ENCODE data around the gene SESTD1. TPM values are rescaled to one million over a fixed set of nuclear protein-coding genes. Genes with fewer than 3 reads are reported as not detected.

The SESTD1 gene
- total RNA-seq, 1 donor from 2014 or later: 17.9 TPM

DNA sequence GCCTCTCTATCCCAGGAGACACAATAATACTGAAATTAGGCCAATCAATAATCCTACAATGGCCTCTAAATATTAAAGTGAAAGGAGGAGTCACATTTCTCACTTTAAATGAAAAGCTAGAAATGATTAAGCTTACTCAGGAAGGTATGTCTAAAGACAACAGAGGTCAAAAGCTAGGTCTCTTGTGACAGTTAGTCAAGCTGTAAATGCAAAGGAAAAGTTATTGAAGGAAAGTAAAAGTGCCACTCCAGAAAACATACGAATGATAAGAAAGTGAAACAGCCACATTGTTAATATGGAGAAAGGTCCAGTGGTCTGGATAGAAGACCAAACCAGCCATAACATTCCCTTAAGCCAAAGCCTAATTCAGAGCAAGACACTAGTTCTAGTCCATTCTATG, 9.5 kb downstream of the SESTD1 start:
- Histone ChIP-seq H3K36me3 (ENCODE audit: control insufficient read depth, insufficient read depth, low read length) (no peaks in the 10 kb centered on the region), H3K4me3 (ENCODE audit: low read depth, low read length) (no peak overlapping the region), H3K27me3 (ENCODE audit: control insufficient read depth, insufficient read depth, low read length) (no peaks in the 10 kb centered on the region)
- DNase-seq (ENCODE audit: low read depth): no peak
- TF ChIP-seq, protein P1, sequence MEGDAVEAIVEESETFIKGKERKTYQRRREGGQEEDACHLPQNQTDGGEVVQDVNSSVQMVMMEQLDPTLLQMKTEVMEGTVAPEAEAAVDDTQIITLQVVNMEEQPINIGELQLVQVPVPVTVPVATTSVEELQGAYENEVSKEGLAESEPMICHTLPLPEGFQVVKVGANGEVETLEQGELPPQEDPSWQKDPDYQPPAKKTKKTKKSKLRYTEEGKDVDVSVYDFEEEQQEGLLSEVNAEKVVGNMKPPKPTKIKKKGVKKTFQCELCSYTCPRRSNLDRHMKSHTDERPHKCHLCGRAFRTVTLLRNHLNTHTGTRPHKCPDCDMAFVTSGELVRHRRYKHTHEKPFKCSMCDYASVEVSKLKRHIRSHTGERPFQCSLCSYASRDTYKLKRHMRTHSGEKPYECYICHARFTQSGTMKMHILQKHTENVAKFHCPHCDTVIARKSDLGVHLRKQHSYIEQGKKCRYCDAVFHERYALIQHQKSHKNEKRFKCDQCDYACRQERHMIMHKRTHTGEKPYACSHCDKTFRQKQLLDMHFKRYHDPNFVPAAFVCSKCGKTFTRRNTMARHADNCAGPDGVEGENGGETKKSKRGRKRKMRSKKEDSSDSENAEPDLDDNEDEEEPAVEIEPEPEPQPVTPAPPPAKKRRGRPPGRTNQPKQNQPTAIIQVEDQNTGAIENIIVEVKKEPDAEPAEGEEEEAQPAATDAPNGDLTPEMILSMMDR (IDR thresholded peaks at IDR 0.05; ENCODE audit: insufficient read depth, low read length, poor library complexity, severe bottlenecking): no peak

- TF ChIP-seq, protein P1 (IDR thresholded peaks at IDR 0.05; ENCODE audit: insufficient read depth, low read length, poor library complexity, severe bottlenecking): no peak
- Histone ChIP-seq H3K36me3 (ENCODE audit: control insufficient read depth, insufficient read depth, low read length) (no peaks in the 10 kb centered on the region), H3K27me3 (ENCODE audit: control insufficient read depth, insufficient read depth, low read length) (no peaks in the 10 kb centered on the region), H3K4me3 (ENCODE audit: low read depth, low read length) (no peak overlapping the region)
- no peak for DNase-seq (ENCODE audit: low read depth)
Observed at GRCh38 chr2:179253226-179253625, 11.4 kb downstream of the SESTD1 start.

GRCh38 chr2:179252423-179252822, 12.2 kb downstream of the SESTD1 start:
- no peak for DNase-seq (ENCODE audit: low read depth)
- Histone ChIP-seq H3K4me3 (ENCODE audit: low read depth, low read length) (no peak overlapping the region), H3K36me3 (ENCODE audit: control insufficient read depth, insufficient read depth, low read length) (no peaks in the 10 kb centered on the region), H3K27me3 (ENCODE audit: control insufficient read depth, insufficient read depth, low read length) (no peaks in the 10 kb centered on the region)
- TF ChIP-seq, protein P1 (IDR thresholded peaks at IDR 0.05; ENCODE audit: insufficient read depth, low read length, poor library complexity, severe bottlenecking): no peak

- H3K36me3 ChIP-seq (ENCODE audit: control insufficient read depth, insufficient read depth, low read length): no peaks in the 10 kb centered on the region
- no peaks in the 10 kb centered on the region for H3K27me3 ChIP-seq (ENCODE audit: control insufficient read depth, insufficient read depth, low read length)
- TF ChIP-seq, protein P1 (IDR thresholded peaks at IDR 0.05; ENCODE audit: insufficient read depth, low read length, poor library complexity, severe bottlenecking): no peak
- H3K4me3 ChIP-seq (ENCODE audit: low read depth, low read length): no peak overlapping the region
- no peak for DNase-seq (ENCODE audit: low read depth)
Observed at GRCh38 chr2:179251870-179252269, 12.8 kb downstream of the SESTD1 start.

DNA sequence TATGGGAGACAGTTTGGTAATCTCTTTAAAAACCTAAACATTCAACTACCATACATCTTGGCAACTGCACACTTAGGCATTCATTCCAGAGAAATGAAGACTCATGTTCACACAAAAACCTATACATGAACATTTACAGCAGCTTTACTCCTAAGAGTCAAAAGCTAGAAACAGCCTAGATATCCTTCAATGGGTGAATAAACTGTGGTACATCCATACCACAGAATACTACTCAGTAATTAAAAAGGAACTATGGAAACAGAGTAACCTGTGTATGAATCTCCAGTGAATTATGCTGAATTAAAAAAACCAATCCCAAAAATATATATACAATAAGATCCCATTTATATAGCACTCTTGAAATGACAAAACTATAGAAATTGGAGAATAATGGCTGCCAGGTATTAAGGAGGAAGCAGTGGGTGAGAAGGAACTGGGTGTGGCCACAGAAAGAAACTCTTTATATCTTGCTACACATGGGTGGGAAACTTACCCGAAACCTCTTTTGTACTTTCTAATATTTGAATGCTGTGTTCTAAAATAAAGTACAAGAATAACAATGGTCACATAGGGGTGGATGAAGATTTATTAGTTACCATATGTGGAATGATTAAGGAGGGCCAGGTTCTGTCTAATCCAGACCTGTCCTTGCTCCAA, 13.7 kb downstream of the SESTD1 start:
- no peaks in the 10 kb centered on the region for H3K27me3 ChIP-seq (ENCODE audit: control insufficient read depth, insufficient read depth, low read length)
- TF ChIP-seq, protein P1 (IDR thresholded peaks at IDR 0.05; ENCODE audit: insufficient read depth, low read length, poor library complexity, severe bottlenecking): no peak
- no peak overlapping the region for H3K4me3 ChIP-seq (ENCODE audit: low read depth, low read length)
- DNase-seq (ENCODE audit: low read depth): no peak
- H3K36me3 ChIP-seq (ENCODE audit: control insufficient read depth, insufficient read depth, low read length): no peaks in the 10 kb centered on the region

DNA sequence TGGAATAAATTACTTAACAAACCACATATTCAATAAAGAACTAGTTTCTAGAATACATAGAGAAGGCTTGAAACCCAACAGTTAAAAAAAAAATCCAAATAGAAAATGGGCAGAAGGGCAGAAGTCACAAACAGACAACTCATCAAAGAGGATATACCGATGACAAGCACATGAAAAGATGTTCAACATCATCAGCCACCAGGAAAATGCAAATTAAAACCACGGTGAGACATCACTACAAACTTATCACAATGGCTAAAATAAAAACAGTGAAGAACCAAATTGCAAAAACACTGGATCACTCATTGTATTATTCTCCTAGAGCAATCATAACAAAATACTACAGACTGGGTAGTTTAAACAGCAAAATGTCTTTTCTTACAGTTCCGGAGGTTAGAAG, 14.5 kb downstream of the SESTD1 start:
- TF ChIP-seq, protein P1 (IDR thresholded peaks at IDR 0.05; ENCODE audit: insufficient read depth, low read length, poor library complexity, severe bottlenecking): no peak
- DNase-seq (ENCODE audit: low read depth): no peak
- no peaks in the 10 kb centered on the region for H3K36me3 ChIP-seq (ENCODE audit: control insufficient read depth, insufficient read depth, low read length)
- H3K27me3 ChIP-seq (ENCODE audit: control insufficient read depth, insufficient read depth, low read length): no peaks in the 10 kb centered on the region
- H3K4me3 ChIP-seq (ENCODE audit: low read depth, low read length): no peak overlapping the region
